ENCODE results near the gene ATP13A4.

ATP13A4 gene

GRCh38 chr3:193452338-193452737 is 102.4 kb downstream of the ATP13A4 start:
- Histone ChIP-seq H3K4me3 (ENCODE audit: low read depth, low read length) (no peak overlapping the region), H3K27me3 (ENCODE audit: control insufficient read depth, insufficient read depth, low read length) (no peaks in the 10 kb centered on the region)

GRCh38 chr3:193451902-193452301 is 102.8 kb downstream of the ATP13A4 start:
- Histone ChIP-seq H3K4me3 (ENCODE audit: low read depth, low read length) (no peak overlapping the region), H3K27me3 (ENCODE audit: control insufficient read depth, insufficient read depth, low read length) (no peaks in the 10 kb centered on the region), H3K36me3 (ENCODE audit: control insufficient read depth, insufficient read depth, low read length) (no peaks in the 10 kb centered on the region), H3K9me3 (ENCODE audit: control insufficient read depth, insufficient read depth, low read length) (no peaks in the 10 kb centered on the region), H3K27ac (ENCODE audit: low read depth, low read length) (no peak overlapping the region), H3K4me1 (ENCODE audit: control insufficient read depth, insufficient read depth, low read length) (no peaks in the 10 kb centered on the region), H3K9ac (ENCODE audit: low read depth, low read length) (no peak overlapping the region)

More at GRCh38 chr3:193452338-193452737, 102.4 kb downstream of the ATP13A4 start:
- Histone ChIP-seq H3K36me3 (ENCODE audit: control insufficient read depth, insufficient read depth, low read length) (no peaks in the 10 kb centered on the region), H3K4me1 (ENCODE audit: control insufficient read depth, insufficient read depth, low read length) (no peaks in the 10 kb centered on the region), H3K27ac (ENCODE audit: low read depth, low read length) (no peak overlapping the region), H3K9me3 (ENCODE audit: control insufficient read depth, insufficient read depth, low read length) (no peaks in the 10 kb centered on the region), H3K9ac (ENCODE audit: low read depth, low read length) (no peak overlapping the region)

- Histone ChIP-seq H3K27me3 (ENCODE audit: control insufficient read depth, insufficient read depth, low read length) (no peaks in the 10 kb centered on the region), H3K36me3 (ENCODE audit: control insufficient read depth, insufficient read depth, low read length) (no peaks in the 10 kb centered on the region), H3K27ac (ENCODE audit: low read depth, low read length) (no peak overlapping the region), H3K9ac (ENCODE audit: low read depth, low read length) (no peak overlapping the region), H3K9me3 (ENCODE audit: control insufficient read depth, insufficient read depth, low read length) (no peaks in the 10 kb centered on the region), H3K4me1 (ENCODE audit: control insufficient read depth, insufficient read depth, low read length) (no peaks in the 10 kb centered on the region), H3K4me3 (ENCODE audit: low read depth, low read length) (no peak overlapping the region)
These were observed 107.6 kb downstream of the ATP13A4 start for GRCh38 chr3:193446965-193447602.

GRCh38 chr3:193439423-193439822 is 115.3 kb downstream of the ATP13A4 start:
- H3K27ac ChIP-seq (ENCODE audit: low read depth, low read length): no peak overlapping the region
- no peaks in the 10 kb centered on the region for H3K9me3 ChIP-seq (ENCODE audit: control insufficient read depth, insufficient read depth, low read length)
- H3K4me1 ChIP-seq (ENCODE audit: control insufficient read depth, insufficient read depth, low read length): no peaks in the 10 kb centered on the region
- H3K27me3 ChIP-seq (ENCODE audit: control insufficient read depth, insufficient read depth, low read length): no peaks in the 10 kb centered on the region
- no peak overlapping the region for H3K4me3 ChIP-seq (ENCODE audit: low read depth, low read length)
- H3K36me3 ChIP-seq (ENCODE audit: control insufficient read depth, insufficient read depth, low read length): no peaks in the 10 kb centered on the region
- H3K9ac ChIP-seq (ENCODE audit: low read depth, low read length): no peak overlapping the region

GRCh38 chr3:193418576-193419373 is 135.9 kb downstream of the ATP13A4 start:
- peaks cover 7% of the 10 kb centered on the region; the same call in 1 of the 2 replicates for H3K9me3 ChIP-seq (ENCODE audit: control insufficient read depth, insufficient read depth, low read length)
- no peaks in the 10 kb centered on the region for H3K27me3 ChIP-seq (ENCODE audit: control insufficient read depth, insufficient read depth, low read length)
- H3K27ac ChIP-seq (ENCODE audit: low read depth, low read length): no peak overlapping the region
- H3K4me1 ChIP-seq (ENCODE audit: control insufficient read depth, insufficient read depth, low read length): no peaks in the 10 kb centered on the region
- no peak overlapping the region for H3K9ac ChIP-seq (ENCODE audit: low read depth, low read length)
- no peak overlapping the region for H3K4me3 ChIP-seq (ENCODE audit: low read depth, low read length)
- H3K36me3 ChIP-seq (ENCODE audit: control insufficient read depth, insufficient read depth, low read length): no peaks in the 10 kb centered on the region

- no peaks in the 10 kb centered on the region for H3K36me3 ChIP-seq (ENCODE audit: control insufficient read depth, insufficient read depth, low read length)
- H3K27me3 ChIP-seq (ENCODE audit: control insufficient read depth, insufficient read depth, low read length): no peaks in the 10 kb centered on the region
- H3K9me3 ChIP-seq (ENCODE audit: control insufficient read depth, insufficient read depth, low read length): peaks cover 6% of the 10 kb centered on the region; the same call in 1 of the 2 replicates
- no peak overlapping the region for H3K4me3 ChIP-seq (ENCODE audit: low read depth, low read length)
- H3K4me1 ChIP-seq (ENCODE audit: control insufficient read depth, insufficient read depth, low read length): no peaks in the 10 kb centered on the region
- H3K27ac ChIP-seq (ENCODE audit: low read depth, low read length): no peak overlapping the region
- no peak overlapping the region for H3K9ac ChIP-seq (ENCODE audit: low read depth, low read length)
These were observed 138.1 kb downstream of the ATP13A4 start for GRCh38 chr3:193416629-193417028.

- Histone ChIP-seq H3K9ac (ENCODE audit: low read depth, low read length) (no peak overlapping the region), H3K36me3 (ENCODE audit: control insufficient read depth, insufficient read depth, low read length) (no peaks in the 10 kb centered on the region), H3K4me3 (ENCODE audit: low read depth, low read length) (no peak overlapping the region), H3K27me3 (ENCODE audit: control insufficient read depth, insufficient read depth, low read length) (no peaks in the 10 kb centered on the region), H3K27ac (ENCODE audit: low read depth, low read length) (no peak overlapping the region), H3K9me3 (ENCODE audit: control insufficient read depth, insufficient read depth, low read length) (no peaks in the 10 kb centered on the region), H3K4me1 (ENCODE audit: control insufficient read depth, insufficient read depth, low read length) (peaks cover 5% of the 10 kb centered on the region)
These were observed 147.0 kb downstream of the ATP13A4 start for GRCh38 chr3:193407688-193408087.

- Histone ChIP-seq H3K4me1 (ENCODE audit: control insufficient read depth, insufficient read depth, low read length) (peaks cover 5% of the 10 kb centered on the region), H3K27me3 (ENCODE audit: control insufficient read depth, insufficient read depth, low read length) (no peaks in the 10 kb centered on the region), H3K36me3 (ENCODE audit: control insufficient read depth, insufficient read depth, low read length) (no peaks in the 10 kb centered on the region), H3K4me3 (ENCODE audit: low read depth, low read length) (no peak overlapping the region), H3K9me3 (ENCODE audit: control insufficient read depth, insufficient read depth, low read length) (no peaks in the 10 kb centered on the region), H3K9ac (ENCODE audit: low read depth, low read length) (no peak overlapping the region), H3K27ac (ENCODE audit: low read depth, low read length) (no peak overlapping the region)
These were observed 147.6 kb downstream of the ATP13A4 start for GRCh38 chr3:193407112-193407511.

GRCh38 chr3:193403307-193403706 is 151.4 kb downstream of the ATP13A4 start:
- H3K4me1 ChIP-seq (ENCODE audit: control insufficient read depth, insufficient read depth, low read length): peaks cover 5% of the 10 kb centered on the region

GRCh38 chr3:193400304-193400703 is 154.4 kb downstream of the ATP13A4 start:
- Histone ChIP-seq H3K9ac (ENCODE audit: low read depth, low read length) (no peak overlapping the region), H3K36me3 (ENCODE audit: control insufficient read depth, insufficient read depth, low read length) (no peaks in the 10 kb centered on the region), H3K4me3 (ENCODE audit: low read depth, low read length) (no peak overlapping the region), H3K27me3 (ENCODE audit: control insufficient read depth, insufficient read depth, low read length) (no peaks in the 10 kb centered on the region), H3K27ac (ENCODE audit: low read depth, low read length) (no peak overlapping the region), H3K9me3 (ENCODE audit: control insufficient read depth, insufficient read depth, low read length) (no peaks in the 10 kb centered on the region), H3K4me1 (ENCODE audit: control insufficient read depth, insufficient read depth, low read length) (no peaks in the 10 kb centered on the region)

More at GRCh38 chr3:193403307-193403706, 151.4 kb downstream of the ATP13A4 start:
- H3K27me3 ChIP-seq (ENCODE audit: control insufficient read depth, insufficient read depth, low read length): no peaks in the 10 kb centered on the region
- H3K4me3 ChIP-seq (ENCODE audit: low read depth, low read length): no peak overlapping the region
- H3K36me3 ChIP-seq (ENCODE audit: control insufficient read depth, insufficient read depth, low read length): no peaks in the 10 kb centered on the region
- H3K9ac ChIP-seq (ENCODE audit: low read depth, low read length): no peak overlapping the region
- H3K27ac ChIP-seq (ENCODE audit: low read depth, low read length): no peak overlapping the region
- no peaks in the 10 kb centered on the region for H3K9me3 ChIP-seq (ENCODE audit: control insufficient read depth, insufficient read depth, low read length)

Measured in HUES48 (cell line).